HepG2 (cell line): ENCODE data around the gene SAA1. TPM values are rescaled to one million over a fixed set of nuclear protein-coding genes. Genes with fewer than 3 reads are reported as not detected.

ENCODE experiments used
- ATAC-seq: fragments of 200-7000 bp; cut with Tn5 transposase; 3 replicates; pipeline ENCODE4 v1.9.1; 2020; ENCODE audit warnings: mild to moderate bottlenecking, moderate library complexity
- BruUV-seq: library from RNA; stranded (reverse); fragments of 400-500 nt; replicated peaks from 2 replicates; lab custom pipeline; 2021; lab: Mats Ljungman, UMichigan
- CTCF ChIA-PET: fragments of 300-600 bp; formaldehyde crosslinking; extraction: SDS; loops from one replicate; lab custom pipeline; 2021; ENCODE audit warnings: low total read pairs, inconsistent platforms, low intra/inter-chr PET ratio; lab: Yijun Ruan, JAX
- POLR2A ChIA-PET: fragments of 350-600 bp; sonication (Branson Sonifier 250); formaldehyde crosslinking; loops from one replicate; lab custom pipeline; 2020; ENCODE audit warnings: antibody characterized with exemption, inconsistent platforms; lab: Yijun Ruan, JAX
- DNase-seq: peaks from one replicate; pipeline ENCODE4 v3.0.0-alpha.2; 2015; ENCODE audit warnings: low spot score
- FAIRE-seq: peaks from 3 replicates; lab custom pipeline; 2011; peaks lifted over from hg19 to GRCh38; lab: Jason Lieb, UNC
- H2AFZ ChIP-seq: one replicate; pipeline ENCODE4 v1.6.1; 2011; ENCODE audit warnings: low read length, inconsistent platforms
- H3K27ac ChIP-seq: fragments of 300-600 bp; 3 replicates; pipeline ENCODE4 v1.8.0; 2011; ENCODE audit warnings: mixed run types, mild to moderate bottlenecking, mixed read lengths, low read length, inconsistent platforms; ENCODE audit not compliant: insufficient read depth; ENCODE audit errors: extremely low read length
- H3K27me3 ChIP-seq, 2 experiments: fragments of 200-600 bp in 1 of 2; 2 replicates in 1 of 2; 3 replicates in 1 of 2; pipeline versions ENCODE4 v1.6.0 to v1.8.0; 2011; ENCODE audit warnings: low read length in 2 of 2, mild to moderate bottlenecking in 2 of 2, moderate library complexity in 2 of 2, inconsistent platforms in 1 of 2; ENCODE audit not compliant: insufficient read depth in 2 of 2, control insufficient read depth in 1 of 2
- H3K36me3 ChIP-seq, 2 experiments: fragments of 200-600 bp in 1 of 2; replicated peaks in 1 of 2; 2 replicates in 1 of 2; 3 replicates in 1 of 2; pipeline versions ENCODE4 v1.5.1 to v1.8.0; 2011; ENCODE audit warnings: low read length in 2 of 2, inconsistent platforms in 1 of 2; ENCODE audit not compliant: insufficient read depth in 2 of 2, control insufficient read depth in 1 of 2
- H3K4me1 ChIP-seq: 2 replicates; pipeline ENCODE4 v1.5.1; 2012; ENCODE audit warnings: low read length, inconsistent platforms; ENCODE audit not compliant: insufficient read depth
- H3K4me2 ChIP-seq: 2 replicates; pipeline ENCODE4 v1.6.0; 2011; ENCODE audit warnings: low read depth, low read length, inconsistent platforms
- H3K4me3 ChIP-seq, 3 experiments: fragments of 200-600 bp in 1 of 3; sonication (generic), shearing (Covaris generic) in 1 of 3; replicated peaks in 1 of 3; 2 replicates each; pipeline ENCODE4 v1.5.1; 2011 to 2016; ENCODE audit warnings: low read length in 3 of 3, inconsistent platforms in 2 of 3, low read depth in 2 of 3, mild to moderate bottlenecking in 2 of 3, control low read depth in 1 of 3, mixed read lengths in 1 of 3; ENCODE audit not compliant: insufficient read depth in 1 of 3
- H3K79me2 ChIP-seq: one replicate; pipeline ENCODE4 v1.6.1; 2011; ENCODE audit warnings: low read length, inconsistent platforms; ENCODE audit not compliant: insufficient read depth
- H3K9ac ChIP-seq: 2 replicates; pipeline ENCODE4 v1.6.0; 2011; ENCODE audit warnings: mild to moderate bottlenecking, low read depth, low read length, inconsistent platforms; ENCODE audit not compliant: insufficient read depth
- H3K9me3 ChIP-seq: 2 replicates; pipeline ENCODE4 v1.5.1; 2012; ENCODE audit warnings: mild to moderate bottlenecking, low read length
- H4K20me1 ChIP-seq: 2 replicates; pipeline ENCODE4 v1.6.0; 2011; ENCODE audit warnings: inconsistent platforms, mild to moderate bottlenecking, low read length, moderate library complexity; ENCODE audit not compliant: insufficient read depth
- DR1 ChIP-seq: sonication (generic); formaldehyde crosslinking; IDR thresholded peaks from 2 replicates; pipeline ENCODE4 v1.8.0; 2021; ENCODE audit warnings: mild to moderate bottlenecking, missing genetic modification reagents, inconsistent platforms
- GLI4 ChIP-seq: sonication (generic); formaldehyde crosslinking; IDR thresholded peaks from 2 replicates; pipeline ENCODE4 v1.5.1; 2020; ENCODE audit warnings: missing genetic modification reagents, mild to moderate bottlenecking, moderate library complexity, borderline replicate concordance
- KLF11 ChIP-seq: IDR thresholded peaks from 2 replicates; pipeline ENCODE4 v1.6.1; 2016; ENCODE audit warnings: missing compliant biosample characterization
- MED1 ChIP-seq: sonication (generic); formaldehyde crosslinking; IDR thresholded peaks from 2 replicates; pipeline ENCODE4 v1.4.0; 2020; ENCODE audit warnings: missing genetic modification reagents
- NPAS2 ChIP-seq: sonication (generic); formaldehyde crosslinking; IDR thresholded peaks from 2 replicates; pipeline ENCODE4 v1.8.0; 2022; ENCODE audit warnings: mild to moderate bottlenecking, missing genetic modification reagents, borderline replicate concordance
- ONECUT2 ChIP-seq: sonication (generic); formaldehyde crosslinking; IDR thresholded peaks from 2 replicates; pipeline ENCODE4 v1.4.0; 2020; ENCODE audit warnings: missing genetic modification reagents
- SRF ChIP-seq: IDR thresholded peaks from 2 replicates; pipeline ENCODE4 v1.6.1; 2011; ENCODE audit warnings: mild to moderate bottlenecking, low read depth, low read length, moderate library complexity
- ZNF282 ChIP-seq: fragments of 450-650 bp; IDR thresholded peaks from 2 replicates; pipeline ENCODE4 v1.6.1; 2018; ENCODE audit not compliant: partially characterized antibody
- ZNF30 ChIP-seq: sonication (generic); formaldehyde crosslinking; IDR thresholded peaks from 2 replicates; pipeline ENCODE4 v1.5.0; 2020; ENCODE audit warnings: mild to moderate bottlenecking, missing genetic modification reagents
- ZNF605 ChIP-seq: sonication (generic); formaldehyde crosslinking; IDR thresholded peaks from 2 replicates; pipeline ENCODE4 v1.8.0; 2022; ENCODE audit warnings: mild to moderate bottlenecking, missing genetic modification reagents
- ZNF614 ChIP-seq: IDR thresholded peaks from 2 replicates; pipeline ENCODE4 v1.6.1; 2018; ENCODE audit warnings: missing biosample characterization, missing genetic modification reagents, inconsistent platforms, borderline replicate concordance
- WGBS: methylation state at CpG from one replicate; pipeline ENCODE4 v1.1.6; 2017; ENCODE audit warnings: low lambda C conversion rate; 5-methylcytosine and 5-hydroxymethylcytosine counted together
- in situ Hi-C: cut with HindIII; loops from 2 replicates; pipeline ENCODE4 v1.10.0; 2017; ENCODE audit warnings: low pct_unique_long_range_greater_than_20kb; ENCODE audit not compliant: extremely low pct_ligation_motif_present
- intact Hi-C: fragments of 100-400 bp; cut with micrococcal nuclease; formaldehyde crosslinking; loops from one replicate; pipeline ENCODE4 v1.10.0; 2022; ENCODE audit not compliant: unreplicated experiment
- polyA plus RNA-seq, 8 experiments: library from polyadenylated mRNA; depleted of rRNA in 3 of 8; stranded (reverse) in 7 of 8; unstranded in 1 of 8; fragments of >200 nt; fragmentation: Illumina TruSeq in 4 of 8; extraction: Trizol in 4 of 8; gene quantifications; 2 replicates each; pipeline versions ENCODE4 v1.2.1 to v1.2.3, GENCODE V29; 2011 to 2016; ENCODE audit warnings: low read depth in 4 of 8, missing spikeins in 1 of 8, mixed read lengths in 1 of 8; ENCODE audit not compliant: insufficient read depth in 1 of 8
- total RNA-seq, 5 experiments: library from RNA; depleted of rRNA; stranded (reverse); fragments of >200 nt; fragmentation: Illumina TruSeq; extraction: Trizol; gene quantifications; 2 replicates each; pipeline ENCODE4 v1.2.3, GENCODE V29; 2016; ENCODE audit warnings: low read depth in 1 of 5
- TF ChIP-seq, protein P1 (sequence below): sonication (generic); formaldehyde crosslinking; IDR thresholded peaks from 2 replicates; pipeline ENCODE4 v1.5.0; 2020; ENCODE audit warnings: missing genetic modification reagents, mild to moderate bottlenecking, borderline replicate concordance

The SAA1 gene
- total and polyA plus RNA-seq, 2 of the 13 experiments (the other 11 are each of a cell fraction or from before 2014, with no cell fraction given): not detected

DNA sequence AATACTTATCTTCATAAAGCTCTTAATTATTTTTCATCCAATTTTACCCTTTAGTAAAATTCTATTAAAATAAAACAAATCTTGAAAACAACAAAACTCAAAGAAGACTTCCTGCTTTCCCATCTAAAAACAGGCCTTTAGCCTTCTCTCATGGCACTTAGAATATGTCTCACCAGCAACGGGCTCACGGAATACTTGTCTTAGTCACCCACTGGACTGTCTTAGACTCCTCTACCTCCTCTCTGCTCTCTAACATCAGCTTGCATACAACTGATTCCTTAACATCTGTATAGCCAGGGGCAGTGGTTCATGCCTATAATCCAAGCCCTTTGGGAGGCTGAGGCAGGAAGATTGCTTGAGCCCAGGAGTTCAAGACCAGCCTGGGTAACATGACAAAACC is 42.2 kb downstream of the SAA1 start:
- ChIA-PET CTCF (no interaction called here), POLR2A (interaction anchor here (0.7 kb wide), 1 partner anchor 13 kb away, joined by 3 read pairs; the partner anchor contains the start of gene HPS5)
- H4K20me1 ChIP-seq: no peaks in the 10 kb centered on the region
- WGBS: 100% methylated on average over 2 of the region's 2 CpGs
- no peak for DNase-seq
- H3K9ac ChIP-seq: no peak overlapping the region
- in situ Hi-C loops: no loop called here
- peaks cover 18% of the 10 kb centered on the region for H3K4me1 ChIP-seq
- BruUV-seq: no TSS peak
- ATAC-seq: no peak
- H3K9me3 ChIP-seq: no peaks in the 10 kb centered on the region
- FAIRE-seq: no peak
- H3K27me3 ChIP-seq: no peaks in the 10 kb centered on the region
- intact Hi-C loops: no loop called here
- no peaks in the 10 kb centered on the region for H3K79me2 ChIP-seq
- peaks cover 5 to 62% of the 10 kb centered on the region in 2 experiments for H3K36me3 ChIP-seq
- H2AFZ ChIP-seq: no peak overlapping the region
- H3K4me2 ChIP-seq: no peak overlapping the region
- H3K4me3 ChIP-seq: no peak overlapping the region
- TF ChIP-seq, protein P1, sequence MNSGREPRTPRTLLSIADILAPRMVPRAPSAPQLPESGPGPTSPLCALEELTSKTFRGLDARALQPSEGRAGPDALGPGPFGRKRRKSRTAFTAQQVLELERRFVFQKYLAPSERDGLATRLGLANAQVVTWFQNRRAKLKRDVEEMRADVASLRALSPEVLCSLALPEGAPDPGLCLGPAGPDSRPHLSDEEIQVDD (CRISPR knock-in tag): no peak
- TF ChIP-seq ZNF30 (no peak), MED1 (CRISPR knock-in tag) (no peak), ZNF605 (CRISPR knock-in tag) (no peak), KLF11 (CRISPR knock-in tag) (no peak), ONECUT2 (CRISPR knock-in tag) (no peak), DR1 (CRISPR knock-in tag) (no peak), SRF (no peak), GLI4 (no peak), ZNF614 (no peak), NPAS2 (CRISPR knock-in tag) (no peak), ZNF282 (no peak)
- no peak overlapping the region for H3K27ac ChIP-seq
